Measurements from ENCODE around the gene CSF2.

GRCh38 chr5:132101385-132101880, 27.8 kb downstream of the CSF2 start:
- TF ChIP-seq CTCF (IDR thresholded peaks at IDR 0.05; ENCODE audit: insufficient read depth, low read length): no peak
- no peak for TF ChIP-seq REST (IDR thresholded peaks at IDR 0.05; ENCODE audit: insufficient replicate concordance, low read depth)

All from HL-60 (cell line).